ENCODE data around the gene ZNF460. TPM values are rescaled to one million over a fixed set of nuclear protein-coding genes. Genes with fewer than 3 reads are reported as not detected.

ZNF460 gene
- polyA plus RNA-seq, 2 of the 4 experiments (the other 2 are of a cell fraction) = 0.50 to 16.1 TPM

- POLR2A ChIA-PET = no interaction called here
- Histone ChIP-seq H3K9me3 (peaks cover 78% of the 10 kb centered on the region), H3K4me3 (no peak overlapping the region), H3K4me2 (no peak overlapping the region), H3K27ac (no peak overlapping the region), H3K4me1 (no peaks in the 10 kb centered on the region)
- TF ChIP-seq HOXB5 (CRISPR knock-in tag; IDR thresholded peaks at IDR 0.05) (no peak), BHLHE40 (IDR thresholded peaks at IDR 0.05; ENCODE audit: low read depth, low read length) (no peak), MAZ (IDR thresholded peaks at IDR 0.05; ENCODE audit: borderline replicate concordance, low read depth, low read length) (no peak), RFX5 (IDR thresholded peaks at IDR 0.05) (no peak), NFE2L2 (conservative IDR thresholded peaks at IDR 0.05; ENCODE audit: low read length) (no peak), ESRRA (IDR thresholded peaks at IDR 0.05; ENCODE audit: borderline replicate concordance, low read length) (no peak), ZC3H11A (IDR thresholded peaks at IDR 0.05) (no peak), CBX2 (IDR thresholded peaks at IDR 0.05; ENCODE audit: borderline replicate concordance, low read depth) (no peak), TP53 (CRISPR knock-in tag; IDR thresholded peaks at IDR 0.05) (no peak), USF2 (IDR thresholded peaks at IDR 0.05) (no peak), RNF2 (IDR thresholded peaks at IDR 0.05; ENCODE audit: borderline replicate concordance, low read depth) (no peak), JUN (IDR thresholded peaks at IDR 0.05) (no peak), CHD2 (IDR thresholded peaks at IDR 0.05; ENCODE audit: low read length, partially characterized antibody) (no peak), POLR2AphosphoS2 (conservative IDR thresholded peaks at IDR 0.05; ENCODE audit: low read length) (no peak), ATOH8 (CRISPR knock-in tag; IDR thresholded peaks at IDR 0.05; ENCODE audit: low read depth) (no peak), HOXB13 (CRISPR knock-in tag; IDR thresholded peaks at IDR 0.05; ENCODE audit: low read depth) (no peak), HDAC2 (IDR thresholded peaks at IDR 0.05) (no peak), NPAS2 (CRISPR knock-in tag; IDR thresholded peaks at IDR 0.05; ENCODE audit: borderline replicate concordance) (no peak), ZNF302 (CRISPR knock-in tag; IDR thresholded peaks at IDR 0.05) (no peak), EP300 (IDR thresholded peaks at IDR 0.05) (no peak)
- WGBS (ENCODE audit: missing lambda C conversion rate) = 3% methylated on average over 6 of the region's 6 CpGs
- FAIRE-seq (no peak), DNase-seq (ENCODE audit: low read depth in 1 of 2, low spot score in 1 of 2) (no peak), ATAC-seq (no peak)
- CTCF ChIA-PET = no interaction called here
Measured at GRCh38 chr19:57342582-57342981, 62.3 kb downstream of the ZNF460 start.

Other genes with a start within 250 kb of the ZNF460 start
- not detected in 2 replicates for gene USP29, start 160.5 kb upstream of the ZNF460 start, polyA plus RNA-seq (2011; rRNA removed)
- not detected in 3 replicates for gene USP29, start 160.5 kb upstream of the ZNF460 start, polyA plus RNA-seq (2017; fragmentation: RNase III; extraction: RNeasy Plus Mini Kit Qiagen cat#74134 plus additional on column Dnase treatment)
- gene ZIM3, start 135.3 kb upstream of the ZNF460 start, polyA plus RNA-seq (2011; rRNA removed) = not detected in 2 replicates
- not detected in 3 replicates for gene ZIM3, start 135.3 kb upstream of the ZNF460 start, polyA plus RNA-seq (2017; fragmentation: RNase III; extraction: RNeasy Plus Mini Kit Qiagen cat#74134 plus additional on column Dnase treatment)
- 0.09 TPM in 1 of 2 replicates, not detected in the other for gene DUXA, start 113.0 kb upstream of the ZNF460 start, polyA plus RNA-seq (2011; rRNA removed)
- not detected in 3 replicates for gene DUXA, start 113.0 kb upstream of the ZNF460 start, polyA plus RNA-seq (2017; fragmentation: RNase III; extraction: RNeasy Plus Mini Kit Qiagen cat#74134 plus additional on column Dnase treatment)
- 9.1 and 10.0 TPM in 2 replicates for gene ZNF264, start 89.0 kb upstream of the ZNF460 start, polyA plus RNA-seq (2011; rRNA removed)
- gene ZNF264, start 89.0 kb upstream of the ZNF460 start, polyA plus RNA-seq (2017; fragmentation: RNase III; extraction: RNeasy Plus Mini Kit Qiagen cat#74134 plus additional on column Dnase treatment) = 3.4 to 3.9 TPM (median 3.6 TPM) in 3 replicates
- 0.83 and 0.96 TPM in 2 replicates for gene AURKC, start 49.5 kb upstream of the ZNF460 start, polyA plus RNA-seq (2011; rRNA removed)
- gene AURKC, start 49.5 kb upstream of the ZNF460 start, polyA plus RNA-seq (2017; fragmentation: RNase III; extraction: RNeasy Plus Mini Kit Qiagen cat#74134 plus additional on column Dnase treatment) = 0.27 to 0.43 TPM (median 0.34 TPM) in 3 replicates
- gene ZNF805, start 39.9 kb upstream of the ZNF460 start, polyA plus RNA-seq (2011; rRNA removed) = 5.6 and 6.6 TPM in 2 replicates
- gene ZNF805, start 39.9 kb upstream of the ZNF460 start, polyA plus RNA-seq (2017; fragmentation: RNase III; extraction: RNeasy Plus Mini Kit Qiagen cat#74134 plus additional on column Dnase treatment) = 1.1 to 1.5 TPM (median 1.5 TPM) in 3 replicates
- gene ZNF543, start 40.0 kb downstream of the ZNF460 start, polyA plus RNA-seq (2011; rRNA removed) = 3.9 and 4.4 TPM in 2 replicates
- 1.4 to 1.5 TPM (median 1.4 TPM) in 3 replicates for gene ZNF543, start 40.0 kb downstream of the ZNF460 start, polyA plus RNA-seq (2017; fragmentation: RNase III; extraction: RNeasy Plus Mini Kit Qiagen cat#74134 plus additional on column Dnase treatment)
- gene ZNF304, start 70.8 kb downstream of the ZNF460 start, polyA plus RNA-seq (2011; rRNA removed) = 4.8 and 5.5 TPM in 2 replicates
- gene ZNF304, start 70.8 kb downstream of the ZNF460 start, polyA plus RNA-seq (2017; fragmentation: RNase III; extraction: RNeasy Plus Mini Kit Qiagen cat#74134 plus additional on column Dnase treatment) = 2.1 to 2.3 TPM (median 2.3 TPM) in 3 replicates
- gene TRAPPC2B, start 83.1 kb downstream of the ZNF460 start, polyA plus RNA-seq (2011; rRNA removed) = 25.1 and 27.8 TPM in 2 replicates
- 12.2 to 15.7 TPM (median 14.5 TPM) in 3 replicates for gene TRAPPC2B, start 83.1 kb downstream of the ZNF460 start, polyA plus RNA-seq (2017; fragmentation: RNase III; extraction: RNeasy Plus Mini Kit Qiagen cat#74134 plus additional on column Dnase treatment)
- 2.9 TPM in 2 replicates for gene ZNF547, start 83.1 kb downstream of the ZNF460 start, polyA plus RNA-seq (2011; rRNA removed)
- 1.7 to 2.1 TPM (median 2.0 TPM) in 3 replicates for gene ZNF547, start 83.1 kb downstream of the ZNF460 start, polyA plus RNA-seq (2017; fragmentation: RNase III; extraction: RNeasy Plus Mini Kit Qiagen cat#74134 plus additional on column Dnase treatment)
- gene ZNF548, start 109.4 kb downstream of the ZNF460 start, polyA plus RNA-seq (2011; rRNA removed) = 9.6 and 11.3 TPM in 2 replicates
- 6.4 to 8.4 TPM (median 7.4 TPM) in 3 replicates for gene ZNF548, start 109.4 kb downstream of the ZNF460 start, polyA plus RNA-seq (2017; fragmentation: RNase III; extraction: RNeasy Plus Mini Kit Qiagen cat#74134 plus additional on column Dnase treatment)
- gene ZNF17, start 130.7 kb downstream of the ZNF460 start, polyA plus RNA-seq (2011; rRNA removed) = 6.4 and 6.8 TPM in 2 replicates
- gene ZNF17, start 130.7 kb downstream of the ZNF460 start, polyA plus RNA-seq (2017; fragmentation: RNase III; extraction: RNeasy Plus Mini Kit Qiagen cat#74134 plus additional on column Dnase treatment) = 3.8 to 4.1 TPM (median 4.0 TPM) in 3 replicates
- 25.2 and 30.9 TPM in 2 replicates for gene ZNF749, start 154.8 kb downstream of the ZNF460 start, polyA plus RNA-seq (2011; rRNA removed)
- gene ZNF749, start 154.8 kb downstream of the ZNF460 start, polyA plus RNA-seq (2017; fragmentation: RNase III; extraction: RNeasy Plus Mini Kit Qiagen cat#74134 plus additional on column Dnase treatment) = 11.7 to 12.6 TPM (median 12.4 TPM) in 3 replicates
- gene VN1R1, start 176.7 kb downstream of the ZNF460 start, polyA plus RNA-seq (2011; rRNA removed) = 0.19 and 0.30 TPM in 2 replicates
- 0.04 to 0.16 TPM (median 0.05 TPM) in 3 replicates for gene VN1R1, start 176.7 kb downstream of the ZNF460 start, polyA plus RNA-seq (2017; fragmentation: RNase III; extraction: RNeasy Plus Mini Kit Qiagen cat#74134 plus additional on column Dnase treatment)
- gene ZNF772, start 197.1 kb downstream of the ZNF460 start, polyA plus RNA-seq (2011; rRNA removed) = 3.2 and 3.6 TPM in 2 replicates
- gene ZNF772, start 197.1 kb downstream of the ZNF460 start, polyA plus RNA-seq (2017; fragmentation: RNase III; extraction: RNeasy Plus Mini Kit Qiagen cat#74134 plus additional on column Dnase treatment) = 2.0 to 2.3 TPM (median 2.3 TPM) in 3 replicates
- gene ZNF419, start 207.3 kb downstream of the ZNF460 start, polyA plus RNA-seq (2011; rRNA removed) = 11.8 and 12.1 TPM in 2 replicates
- 8.0 to 9.0 TPM (median 8.2 TPM) in 3 replicates for gene ZNF419, start 207.3 kb downstream of the ZNF460 start, polyA plus RNA-seq (2017; fragmentation: RNase III; extraction: RNeasy Plus Mini Kit Qiagen cat#74134 plus additional on column Dnase treatment)
- gene ZNF773, start 219.5 kb downstream of the ZNF460 start, polyA plus RNA-seq (2011; rRNA removed) = 8.4 and 9.2 TPM in 2 replicates
- 6.0 to 6.4 TPM (median 6.1 TPM) in 3 replicates for gene ZNF773, start 219.5 kb downstream of the ZNF460 start, polyA plus RNA-seq (2017; fragmentation: RNase III; extraction: RNeasy Plus Mini Kit Qiagen cat#74134 plus additional on column Dnase treatment)
- 3.7 and 3.9 TPM in 2 replicates for gene ZNF549, start 246.9 kb downstream of the ZNF460 start, polyA plus RNA-seq (2011; rRNA removed)
- gene ZNF549, start 246.9 kb downstream of the ZNF460 start, polyA plus RNA-seq (2017; fragmentation: RNase III; extraction: RNeasy Plus Mini Kit Qiagen cat#74134 plus additional on column Dnase treatment) = 1.7 to 1.8 TPM (median 1.8 TPM) in 3 replicates

Measured in A549 (cell line).